Skeletal muscle satellite cell (primary cell): ENCODE measurements around the gene BTBD19.

Experiments
- H3K27me3 ChIP-seq: 2 replicates; pipeline ENCODE4 v1.7.0; 2013; ENCODE audit warnings: low read length; ENCODE audit not compliant: control insufficient read depth, insufficient read depth
- H3K36me3 ChIP-seq: 2 replicates; pipeline ENCODE4 v1.7.0; 2013; ENCODE audit warnings: mild to moderate bottlenecking, control low read depth, low read length; ENCODE audit not compliant: insufficient read depth
- H3K4me1 ChIP-seq: 2 replicates; pipeline ENCODE4 v1.7.0; 2013; ENCODE audit warnings: low read length; ENCODE audit not compliant: control insufficient read depth, insufficient read depth
- H3K4me2 ChIP-seq: 2 replicates; pipeline ENCODE4 v1.7.0; 2013; ENCODE audit warnings: mild to moderate bottlenecking, low read length
- H3K4me3 ChIP-seq: 2 replicates; pipeline ENCODE4 v1.7.0; 2013; ENCODE audit warnings: low read length
- H3K9ac ChIP-seq: 2 replicates; pipeline ENCODE4 v1.7.0; 2013; ENCODE audit warnings: mild to moderate bottlenecking, low read depth, low read length, moderate library complexity
- H3K9me3 ChIP-seq: replicated peaks from 2 replicates; pipeline ENCODE4 v1.7.0; 2013; ENCODE audit warnings: mild to moderate bottlenecking, control low read depth, low read length

Gene BTBD19

GRCh38 chr1:44826375-44827196, 18.3 kb downstream of the BTBD19 start:
- H3K36me3 ChIP-seq: no peaks in the 10 kb centered on the region

GRCh38 chr1:44827197-44828002, 19.1 kb downstream of the BTBD19 start:
- no peak overlapping the region for H3K4me3 ChIP-seq
- H3K9ac ChIP-seq: no peak overlapping the region
- H3K27me3 ChIP-seq: no peaks in the 10 kb centered on the region
- no peaks in the 10 kb centered on the region for H3K36me3 ChIP-seq
- H3K4me1 ChIP-seq: no peaks in the 10 kb centered on the region
- no peak overlapping the region for H3K4me2 ChIP-seq
- H3K9me3 ChIP-seq: no peaks in the 10 kb centered on the region

More at GRCh38 chr1:44826375-44827196, 18.3 kb downstream of the BTBD19 start:
- H3K9me3 ChIP-seq: no peaks in the 10 kb centered on the region
- H3K4me3 ChIP-seq: no peak overlapping the region
- no peaks in the 10 kb centered on the region for H3K27me3 ChIP-seq
- H3K9ac ChIP-seq: no peak overlapping the region
- no peaks in the 10 kb centered on the region for H3K4me1 ChIP-seq
- H3K4me2 ChIP-seq: no peak overlapping the region

- Histone ChIP-seq H3K9me3 (no peaks in the 10 kb centered on the region), H3K4me1 (no peaks in the 10 kb centered on the region), H3K9ac (no peak overlapping the region), H3K36me3 (no peaks in the 10 kb centered on the region), H3K27me3 (no peaks in the 10 kb centered on the region), H3K4me2 (no peak overlapping the region), H3K4me3 (no peak overlapping the region)
These were observed 19.8 kb downstream of the BTBD19 start for GRCh38 chr1:44828003-44828651.

- H3K27me3 ChIP-seq: no peaks in the 10 kb centered on the region
- no peak overlapping the region for H3K9ac ChIP-seq
- H3K4me1 ChIP-seq: no peaks in the 10 kb centered on the region
- H3K4me3 ChIP-seq: no peak overlapping the region
- no peaks in the 10 kb centered on the region for H3K9me3 ChIP-seq
- no peak overlapping the region for H3K4me2 ChIP-seq
- no peaks in the 10 kb centered on the region for H3K36me3 ChIP-seq
These were observed 20.6 kb downstream of the BTBD19 start for GRCh38 chr1:44828841-44829440.

- Histone ChIP-seq H3K9ac (no peak overlapping the region), H3K4me2 (no peak overlapping the region), H3K36me3 (no peaks in the 10 kb centered on the region), H3K4me3 (no peak overlapping the region), H3K4me1 (no peaks in the 10 kb centered on the region), H3K27me3 (no peaks in the 10 kb centered on the region), H3K9me3 (no peaks in the 10 kb centered on the region)
These were observed 21.4 kb downstream of the BTBD19 start for GRCh38 chr1:44829506-44830384.

GRCh38 chr1:44830900-44831304, 22.6 kb downstream of the BTBD19 start:
- Histone ChIP-seq H3K4me3 (no peak overlapping the region), H3K9me3 (no peaks in the 10 kb centered on the region), H3K9ac (no peak overlapping the region), H3K4me1 (no peaks in the 10 kb centered on the region), H3K36me3 (no peaks in the 10 kb centered on the region), H3K4me2 (no peak overlapping the region), H3K27me3 (no peaks in the 10 kb centered on the region)

- Histone ChIP-seq H3K4me2 (no peak overlapping the region), H3K4me1 (no peaks in the 10 kb centered on the region), H3K9me3 (no peaks in the 10 kb centered on the region), H3K27me3 (no peaks in the 10 kb centered on the region), H3K4me3 (no peak overlapping the region), H3K9ac (no peak overlapping the region), H3K36me3 (no peaks in the 10 kb centered on the region)
These were observed 23.2 kb downstream of the BTBD19 start for GRCh38 chr1:44831516-44831915.

- no peaks in the 10 kb centered on the region for H3K27me3 ChIP-seq
- no peaks in the 10 kb centered on the region for H3K9me3 ChIP-seq
- H3K4me2 ChIP-seq: no peak overlapping the region
- H3K9ac ChIP-seq: no peak overlapping the region
- H3K4me1 ChIP-seq: no peaks in the 10 kb centered on the region
- no peaks in the 10 kb centered on the region for H3K36me3 ChIP-seq
- H3K4me3 ChIP-seq: no peak overlapping the region
These were observed 23.9 kb downstream of the BTBD19 start for GRCh38 chr1:44832056-44832705.

- Histone ChIP-seq H3K36me3 (no peaks in the 10 kb centered on the region), H3K27me3 (no peaks in the 10 kb centered on the region), H3K4me3 (no peak overlapping the region), H3K9ac (no peak overlapping the region), H3K4me2 (no peak overlapping the region), H3K4me1 (no peaks in the 10 kb centered on the region), H3K9me3 (no peaks in the 10 kb centered on the region)
These were observed 26.0 kb downstream of the BTBD19 start for GRCh38 chr1:44834328-44834727.
